Fibroblast of skin of back (primary cell): ENCODE results near the gene CYTIP. TPM values are rescaled to one million over a fixed set of nuclear protein-coding genes. Genes with fewer than 3 reads are reported as not detected.

Experiments used
- DNase-seq: peaks from one replicate; pipeline ENCODE4 v3.0.0-alpha.2; 2013
- polyA plus RNA-seq, 2 experiments: library from polyadenylated mRNA; unstranded; fragments of 120-200 nt; gene quantifications; one replicate each; pipeline ENCODE4 v1.2.1, GENCODE V29; 2013; ENCODE audit not compliant: insufficient read length in 2 of 2

Gene CYTIP
- 0.17 TPM for polyA plus RNA-seq (2013, experiment 1 of 2; ENCODE audit: insufficient read length)
- polyA plus RNA-seq (2013, experiment 2 of 2; ENCODE audit: insufficient read length): not detected

DNA sequence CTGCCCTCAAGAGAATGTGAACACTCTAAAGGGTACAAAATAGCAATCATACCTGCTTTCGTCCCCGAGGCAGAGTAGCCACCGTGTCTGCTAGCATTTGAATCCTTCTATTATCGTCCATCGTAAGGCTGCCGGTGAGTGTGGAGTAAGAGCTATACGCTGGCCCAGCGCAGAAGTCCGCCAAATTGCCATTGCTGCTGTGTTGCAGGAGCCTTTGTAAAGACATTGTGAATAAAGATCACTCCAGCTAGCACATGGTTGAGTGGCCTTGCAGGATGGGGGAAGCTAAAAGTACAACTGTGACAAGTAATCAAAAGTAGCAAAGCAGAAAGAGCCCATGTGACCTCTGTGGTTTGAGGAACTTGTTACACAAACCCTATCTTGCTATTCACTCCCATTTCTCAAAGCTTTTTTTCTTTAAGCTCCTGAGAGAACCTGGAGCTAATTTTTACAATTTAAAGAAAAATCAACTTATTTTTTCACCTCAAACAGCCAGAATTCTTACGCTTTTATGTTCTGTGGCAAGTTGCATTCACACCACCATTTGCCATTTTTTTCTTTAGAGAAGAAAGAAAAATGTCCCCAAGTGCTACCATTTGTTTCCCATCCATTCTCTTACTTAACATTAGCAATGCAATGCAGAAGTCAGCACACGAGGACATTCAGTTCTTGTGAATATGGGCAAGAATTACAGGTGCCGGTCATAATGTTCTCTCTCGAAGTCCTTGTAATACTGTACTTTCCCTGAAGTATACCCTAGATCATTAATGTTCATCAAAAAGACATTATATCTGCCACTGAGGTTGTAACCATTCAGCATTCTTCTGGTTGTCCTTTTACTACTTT lies at the start of gene CYTIP:
CYTIP (minus strand) TSS at position 295 of the 846 bp plus-strand sequence; CDS start at position 226, 69 bp downstream.
- no peak for DNase-seq

DNA sequence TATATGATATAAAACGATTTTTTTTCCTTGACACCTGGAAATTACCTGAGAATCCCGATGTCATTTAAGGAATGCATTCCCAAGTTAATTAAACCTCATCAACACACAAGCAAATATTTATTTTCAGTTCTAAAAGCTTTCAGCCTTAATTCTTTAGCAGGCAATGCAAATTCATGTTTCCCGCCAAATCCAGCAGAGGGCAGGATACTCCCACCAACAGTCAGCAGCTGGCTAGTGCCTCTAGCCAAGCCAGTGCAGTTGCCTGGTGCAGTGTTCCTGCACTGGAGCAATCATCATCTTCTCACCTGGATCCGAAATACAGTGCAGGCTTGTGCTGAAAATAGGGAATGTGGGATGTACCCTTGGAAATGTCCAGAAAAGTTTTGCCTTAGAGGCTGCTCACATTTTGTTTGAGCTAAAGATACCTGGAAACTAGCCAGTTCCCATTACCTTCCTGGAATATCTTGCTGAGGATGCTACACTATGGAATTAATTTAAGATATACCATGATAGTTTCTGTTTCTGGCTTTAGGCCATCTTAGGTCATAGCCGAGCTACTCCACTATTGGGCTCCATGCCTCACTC lies 48.4 kb upstream of the CYTIP start:
- peak; percentile 64 for DNase-seq

DNA sequence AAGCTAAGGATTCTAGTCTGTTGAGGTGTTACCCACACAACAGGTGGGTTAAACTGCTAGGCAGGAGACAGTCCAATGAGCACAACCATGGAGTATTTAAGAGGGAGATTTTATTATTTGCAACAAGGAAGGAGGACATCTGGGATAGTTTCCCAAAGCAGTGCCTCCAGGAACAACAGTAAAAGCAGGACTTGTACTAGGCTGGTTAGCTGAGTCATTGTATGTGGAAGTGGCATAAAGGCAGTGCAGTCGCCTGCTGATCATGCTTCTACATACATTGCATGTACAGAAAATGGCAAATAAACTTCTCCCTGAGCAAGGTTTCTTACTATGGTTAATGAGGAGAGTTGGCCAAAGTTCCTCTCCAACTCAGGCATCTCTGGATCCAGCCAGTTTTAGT lies 46.1 kb upstream of the CYTIP start:
- DNase-seq: no peak

DNA sequence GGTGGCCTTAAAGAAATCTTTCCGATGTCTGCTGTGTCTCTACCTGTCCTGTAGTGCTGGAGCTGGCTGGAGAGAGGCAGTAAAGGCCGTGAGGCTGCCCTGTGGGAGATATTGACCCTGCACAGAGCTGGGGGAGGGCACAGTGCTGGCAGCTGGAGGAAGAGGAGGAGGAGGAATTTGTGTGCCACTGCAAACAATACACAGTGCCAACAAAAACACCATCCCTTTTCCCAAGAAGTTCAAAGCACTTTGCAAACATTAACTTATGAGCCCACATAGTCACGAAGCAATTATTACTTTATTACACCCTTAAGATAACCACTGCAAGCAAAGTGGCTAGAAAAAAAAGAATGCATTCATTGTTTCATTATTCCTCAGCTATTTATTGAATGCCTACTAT lies 45.0 kb upstream of the CYTIP start:
- no peak for DNase-seq

DNA sequence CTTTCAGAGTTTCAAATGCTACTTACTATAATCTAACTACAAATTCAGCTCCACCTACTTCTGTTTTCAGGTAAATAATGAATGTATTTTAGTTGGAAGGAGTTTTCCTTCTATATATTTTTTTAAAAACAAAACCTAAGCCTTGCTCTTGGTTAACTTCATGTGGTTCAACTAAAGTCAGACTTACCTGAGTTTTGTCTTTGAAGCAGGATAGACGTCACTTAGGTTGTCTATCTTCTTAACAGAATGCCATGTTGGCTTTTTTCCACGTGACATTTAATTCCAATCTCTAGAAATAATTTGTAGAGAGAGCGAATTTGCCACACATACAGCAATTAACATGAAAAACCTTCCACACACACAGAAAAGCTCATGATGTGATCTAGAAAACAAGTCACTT lies 43.9 kb upstream of the CYTIP start:
- no peak for DNase-seq

- DNase-seq: no peak
Observed at GRCh38 chr2:157487271-157487610, 43.4 kb upstream of the CYTIP start.

DNA sequence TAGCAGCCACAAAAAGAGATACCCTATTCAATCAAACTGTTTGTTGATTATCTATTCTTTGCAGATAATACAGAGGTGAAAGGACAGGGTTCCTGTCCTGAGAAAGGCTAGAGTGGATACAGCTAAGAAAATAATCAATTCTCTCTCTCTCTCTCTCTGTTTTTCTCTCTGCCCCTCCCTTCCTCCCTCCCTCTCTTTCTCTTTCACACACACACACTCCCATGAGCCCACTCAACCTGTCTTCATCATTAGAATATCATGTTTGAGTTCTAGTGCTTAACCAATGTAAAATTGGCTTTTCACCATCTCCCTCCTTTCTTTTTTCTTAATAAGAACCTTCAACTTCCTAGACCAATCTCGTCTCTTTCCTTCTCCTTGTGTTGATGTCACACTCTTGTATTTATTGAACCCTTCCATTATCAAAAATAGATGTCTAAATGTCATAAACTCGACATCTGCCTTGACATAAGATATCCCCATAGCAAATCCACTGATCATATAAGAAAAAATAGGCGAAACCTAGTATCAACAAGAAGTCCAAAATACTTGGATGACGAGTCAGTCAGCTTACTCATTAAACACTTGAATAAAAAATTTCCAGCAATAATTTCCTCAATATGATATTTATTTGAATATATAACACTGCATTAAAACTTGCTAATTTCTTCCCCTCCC lies 42.8 kb upstream of the CYTIP start:
- DNase-seq: peak; percentile 79

DNA sequence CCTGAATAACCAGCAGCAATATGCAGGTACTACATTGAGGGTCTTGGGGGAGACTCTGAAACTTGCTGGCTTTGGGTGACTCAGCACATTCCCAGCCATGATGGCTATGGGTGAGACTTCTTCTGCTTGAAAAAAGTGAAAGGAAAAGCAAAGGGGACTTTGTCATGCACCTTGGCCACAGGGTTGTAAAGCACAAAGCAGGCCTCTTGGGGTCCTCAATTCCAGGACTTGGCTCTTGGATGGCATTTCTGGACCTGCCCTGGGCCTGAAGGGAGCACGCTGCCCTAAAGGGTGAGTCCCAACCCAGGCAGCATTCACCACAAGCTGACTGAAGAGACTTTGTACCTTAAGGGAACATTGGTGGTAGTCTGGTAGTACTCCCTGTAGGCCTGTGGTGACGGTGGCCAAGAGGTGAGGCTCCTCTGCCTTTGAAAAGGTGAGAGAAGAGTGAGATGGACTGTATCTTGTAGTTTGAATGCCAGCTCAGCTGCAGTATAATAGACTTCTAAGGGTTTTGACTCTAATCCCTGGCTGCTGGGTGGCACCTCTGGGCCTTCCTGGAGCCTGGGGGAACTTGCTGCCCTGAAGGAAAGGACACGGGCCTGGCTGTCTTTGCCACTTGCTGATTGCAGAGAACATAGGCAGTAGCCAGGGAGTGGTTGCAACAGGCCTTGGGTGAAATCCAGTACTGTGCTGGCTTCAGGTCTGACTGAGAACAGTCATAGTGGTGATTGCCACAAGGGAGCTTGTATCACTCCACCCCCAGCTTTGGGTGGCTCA lies 36.5 kb upstream of the CYTIP start:
- no peak for DNase-seq

DNA sequence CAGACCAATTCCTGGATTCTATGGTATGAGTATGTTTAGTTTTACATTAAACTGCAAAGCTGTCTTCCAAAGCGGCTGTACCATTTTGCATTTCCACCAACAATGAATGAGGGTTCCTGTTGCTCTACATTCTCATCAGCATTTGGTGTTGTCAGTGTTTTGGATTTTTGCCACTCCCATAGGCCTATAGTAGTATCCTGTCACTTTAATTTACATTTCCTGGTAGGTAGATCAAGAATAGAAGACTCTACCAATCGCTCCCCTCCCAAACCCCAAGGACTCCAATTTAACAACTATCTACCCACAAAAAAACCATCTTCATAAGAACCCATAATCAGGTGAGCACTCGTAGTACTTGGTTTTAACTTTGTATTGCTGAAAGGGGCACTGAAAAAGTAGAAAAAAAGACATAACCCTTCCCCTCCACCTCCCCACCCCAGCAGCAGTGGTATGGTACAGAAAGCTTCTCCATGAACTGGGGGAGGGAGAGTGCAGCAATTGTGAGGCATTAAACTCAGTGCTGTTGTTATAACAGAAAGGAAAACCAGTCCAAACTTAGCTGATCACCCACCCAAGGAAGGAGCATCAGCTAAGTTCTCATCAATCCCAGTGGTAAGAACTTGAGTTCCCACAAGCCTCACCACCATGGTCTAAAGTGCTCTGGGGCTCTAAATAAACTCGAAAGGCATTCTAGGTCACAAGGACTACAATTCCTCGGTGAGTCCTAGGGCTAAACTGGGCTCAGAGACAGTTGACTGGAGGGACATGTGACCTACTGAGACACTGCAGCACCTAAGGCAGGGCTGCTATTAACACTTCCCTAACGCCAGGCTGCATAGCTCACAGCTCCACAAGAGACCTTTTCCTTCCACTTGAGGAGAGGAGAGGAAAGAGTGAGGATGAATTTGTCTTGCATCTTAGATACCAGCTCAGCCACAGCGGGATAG lies 35.5 kb upstream of the CYTIP start:
- DNase-seq: no peak

DNA sequence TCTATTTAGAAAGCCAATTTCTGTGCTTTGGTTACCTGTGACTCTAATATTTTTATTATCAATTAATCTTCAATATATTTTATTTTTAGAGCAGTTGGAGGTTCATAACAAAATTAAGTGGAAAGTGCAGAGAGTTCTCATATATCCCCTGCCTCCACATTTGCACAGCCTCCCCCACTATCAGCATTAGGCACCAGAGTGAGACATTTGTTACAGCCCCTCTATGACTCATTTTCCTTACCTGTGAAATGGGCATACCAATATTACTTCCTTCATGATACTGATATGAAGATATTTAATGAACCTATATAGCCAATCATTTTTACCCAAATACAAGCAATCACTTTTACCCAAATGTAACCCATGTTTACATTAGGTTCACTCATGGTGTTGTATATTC lies 34.0 kb upstream of the CYTIP start:
- DNase-seq: no peak

DNA sequence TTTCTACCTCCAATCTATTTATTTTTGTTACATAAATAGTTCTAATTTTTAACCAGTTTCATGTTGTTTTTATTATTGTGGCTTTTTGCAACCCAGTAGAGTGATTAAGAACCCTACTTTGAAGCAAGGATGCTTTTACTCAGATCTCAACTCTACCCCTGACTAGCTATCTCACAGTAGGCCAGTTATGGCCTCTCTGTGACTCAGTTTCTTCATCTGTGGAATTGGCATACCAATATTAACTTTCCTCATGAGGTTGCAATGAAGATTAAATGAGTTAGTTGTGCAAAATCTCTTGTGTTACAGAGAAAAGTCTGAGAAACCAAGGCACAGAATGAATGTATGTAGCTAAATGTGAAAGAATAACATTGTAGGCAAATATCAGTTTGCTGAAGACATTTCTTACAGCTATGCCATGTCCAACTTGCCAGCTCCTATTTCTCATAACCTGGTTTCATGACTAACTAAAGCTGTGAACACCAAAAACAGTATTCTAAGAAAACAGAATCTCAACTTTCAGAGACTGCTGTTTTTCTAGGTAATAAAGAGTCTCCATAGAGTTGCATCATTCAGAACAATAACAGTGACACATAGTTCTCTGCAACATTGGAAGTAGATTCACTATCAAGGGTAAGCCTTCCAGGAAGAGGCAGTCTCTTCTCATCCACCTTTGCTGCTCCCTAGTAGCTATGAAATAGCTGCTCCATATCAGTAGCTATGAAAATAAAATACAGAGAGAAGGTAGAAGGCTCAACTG lies 33.2 kb upstream of the CYTIP start:
- DNase-seq: peak; percentile 74

DNA sequence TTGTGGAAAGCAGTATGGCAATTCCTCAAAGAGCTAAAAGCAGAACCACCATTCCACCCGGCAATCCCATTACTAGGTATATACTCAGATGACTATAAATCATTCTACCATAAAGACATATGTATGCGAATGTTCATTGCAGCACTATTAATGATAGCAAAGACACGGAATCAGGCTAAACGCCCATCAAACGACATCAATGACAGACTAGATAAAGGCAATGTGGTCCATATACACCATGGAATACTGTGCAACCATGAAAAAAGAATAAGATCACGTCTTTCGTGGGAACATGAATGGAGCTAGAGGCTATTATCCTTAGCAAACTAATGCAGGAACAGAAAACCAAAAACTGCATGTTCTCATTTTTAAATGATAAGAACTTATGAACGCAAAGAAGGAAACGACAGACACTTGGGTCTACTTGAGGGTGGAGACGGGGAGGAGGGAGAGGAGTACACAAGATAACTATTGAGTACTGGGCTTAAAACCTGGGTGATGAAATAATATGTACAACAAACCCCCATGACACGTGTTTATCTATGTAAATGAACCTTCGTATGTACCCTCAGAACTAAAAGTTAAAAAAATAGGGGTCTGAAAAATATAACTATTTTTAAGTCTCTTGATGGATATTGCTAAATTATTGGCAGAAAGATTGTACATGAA lies 32.0 kb upstream of the CYTIP start:
- no peak for DNase-seq

- peak; percentile 32 for DNase-seq
Observed at GRCh38 chr2:157473581-157473980, 29.7 kb upstream of the CYTIP start.

DNA sequence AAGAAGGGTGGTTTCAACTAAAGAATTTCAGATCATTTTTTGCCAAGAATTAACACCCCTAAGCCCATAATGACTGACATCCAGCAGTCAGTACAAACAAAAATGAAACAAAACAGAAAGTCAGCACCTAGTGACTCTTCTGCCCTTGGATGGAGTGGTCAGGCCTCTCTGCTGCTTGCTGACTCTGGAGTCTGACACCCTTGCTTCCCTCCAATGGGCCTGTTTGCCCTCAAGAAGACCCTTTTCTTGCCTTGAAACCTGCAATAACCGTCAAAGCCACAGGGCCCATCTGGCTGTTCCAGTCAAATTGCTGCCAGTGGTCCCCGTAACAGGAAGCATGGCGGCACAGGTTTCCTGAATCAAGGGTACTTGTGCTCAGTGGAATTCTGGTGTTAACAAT lies 27.2 kb upstream of the CYTIP start:
- no peak for DNase-seq

DNA sequence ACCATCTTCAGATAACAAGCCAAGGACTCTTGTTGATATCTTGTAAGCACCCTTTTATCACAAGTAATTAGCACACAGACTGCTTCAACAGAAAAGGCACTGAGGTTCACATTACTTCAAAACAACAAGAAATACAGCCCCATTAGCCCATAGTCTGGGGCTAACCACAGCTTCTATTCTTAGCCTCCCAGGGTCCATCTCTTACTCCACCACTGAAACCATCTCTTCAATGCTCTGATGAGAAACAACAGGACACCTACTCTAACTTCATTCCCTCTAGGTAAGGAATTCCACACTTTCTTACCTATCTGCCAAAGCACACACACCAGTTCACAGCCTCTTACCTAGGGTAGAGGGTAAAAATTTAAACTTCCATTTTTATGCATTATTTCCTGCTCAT lies 26.4 kb upstream of the CYTIP start:
- DNase-seq: no peak

DNA sequence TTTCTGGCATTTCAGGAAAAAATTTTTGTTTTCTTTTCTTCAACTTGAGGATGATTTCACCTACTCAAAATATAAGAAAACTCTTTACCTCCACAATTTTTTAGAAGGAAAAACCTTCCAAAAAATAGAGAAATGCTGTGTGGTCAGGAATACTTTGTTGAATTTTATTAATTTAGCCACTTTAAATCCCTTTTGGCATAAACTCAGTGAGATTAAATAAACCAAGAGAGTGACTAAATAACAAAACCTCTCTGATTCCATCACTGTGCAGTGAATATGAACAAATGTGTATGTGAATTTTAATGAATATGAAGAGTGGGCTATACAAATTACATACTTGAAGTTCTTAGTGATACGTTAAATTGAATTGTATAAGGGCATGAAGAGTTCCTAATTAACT lies 25.8 kb upstream of the CYTIP start:
- DNase-seq: no peak

GRCh38 chr2:157468931-157469708 lies 25.2 kb upstream of the CYTIP start:
- DNase-seq: peak; percentile 94

GRCh38 chr2:157466764-157467163 lies 22.9 kb upstream of the CYTIP start:
- no peak for DNase-seq

- DNase-seq: no peak
Observed at GRCh38 chr2:157465554-157465953, 21.7 kb upstream of the CYTIP start.
